HepG2 (cell line): ENCODE results near the gene FAM117B. TPM values are rescaled to one million over a fixed set of nuclear protein-coding genes. Genes with fewer than 3 reads are reported as not detected.

ENCODE experiments used
- CENPT ChIP-seq: sonication (generic); formaldehyde crosslinking; IDR thresholded peaks from 2 replicates; pipeline ENCODE4 v1.8.0; 2022; ENCODE audit warnings: low read depth, mild to moderate bottlenecking, moderate library complexity, missing genetic modification reagents
- HIVEP1 ChIP-seq: sonication (generic); formaldehyde crosslinking; IDR thresholded peaks from 2 replicates; pipeline ENCODE4 v1.4.0; 2020; ENCODE audit warnings: mild to moderate bottlenecking, missing genetic modification reagents
- MIER3 ChIP-seq: IDR thresholded peaks from 2 replicates; pipeline ENCODE4 v1.6.1; 2016; ENCODE audit warnings: missing compliant biosample characterization, borderline replicate concordance
- NFATC3 ChIP-seq: sonication (generic); formaldehyde crosslinking; IDR thresholded peaks from 2 replicates; pipeline ENCODE4 v1.5.1; 2020; ENCODE audit warnings: mild to moderate bottlenecking, missing genetic modification reagents
- RARG ChIP-seq: sonication (generic); formaldehyde crosslinking; IDR thresholded peaks from 2 replicates; pipeline ENCODE4 v1.4.0; 2020; ENCODE audit warnings: low read depth, mild to moderate bottlenecking, missing genetic modification reagents
- SP140L ChIP-seq: sonication (generic); formaldehyde crosslinking; IDR thresholded peaks from 2 replicates; pipeline ENCODE4 v1.4.0; 2020; ENCODE audit warnings: missing genetic modification reagents, borderline replicate concordance
- SPEN ChIP-seq: sonication (generic); formaldehyde crosslinking; IDR thresholded peaks from 2 replicates; pipeline ENCODE4 v1.5.1; 2020; ENCODE audit warnings: low read depth, mild to moderate bottlenecking, missing genetic modification reagents
- TBP ChIP-seq: sonication (generic); formaldehyde crosslinking; IDR thresholded peaks from 2 replicates; pipeline ENCODE4 v1.5.0; 2020; ENCODE audit warnings: missing genetic modification reagents
- ZNF281 ChIP-seq: sonication (generic); formaldehyde crosslinking; IDR thresholded peaks from 2 replicates; pipeline ENCODE4 v1.4.0; 2020; ENCODE audit warnings: missing genetic modification reagents, borderline replicate concordance
- ZNF546 ChIP-seq: sonication (generic); formaldehyde crosslinking; conservative IDR thresholded peaks from 2 replicates; pipeline ENCODE4 v1.8.1; 2023; ENCODE audit warnings: mild to moderate bottlenecking, missing genetic modification reagents
- ZNF777 ChIP-seq: sonication (generic); formaldehyde crosslinking; IDR thresholded peaks from 2 replicates; pipeline ENCODE4 v1.4.0; 2020; ENCODE audit warnings: missing genetic modification reagents
- polyA plus RNA-seq, 8 experiments: library from polyadenylated mRNA; depleted of rRNA in 3 of 8; stranded (reverse) in 7 of 8; unstranded in 1 of 8; fragments of >200 nt; fragmentation: Illumina TruSeq in 4 of 8; extraction: Trizol in 4 of 8; gene quantifications; 2 replicates each; pipeline versions ENCODE4 v1.2.1 to v1.2.3, GENCODE V29; 2011 to 2016; ENCODE audit warnings: low read depth in 4 of 8, missing spikeins in 1 of 8, mixed read lengths in 1 of 8; ENCODE audit not compliant: insufficient read depth in 1 of 8
- total RNA-seq, 5 experiments: library from RNA; depleted of rRNA; stranded (reverse); fragments of >200 nt; fragmentation: Illumina TruSeq; extraction: Trizol; gene quantifications; 2 replicates each; pipeline ENCODE4 v1.2.3, GENCODE V29; 2016; ENCODE audit warnings: low read depth in 1 of 5
- TF ChIP-seq, protein P1 (sequence below): sonication (generic); formaldehyde crosslinking; IDR thresholded peaks from 2 replicates; pipeline ENCODE4; 2020; ENCODE audit warnings: missing genetic modification reagents, mild to moderate bottlenecking, borderline replicate concordance
- TF ChIP-seq, protein P2 (sequence below): sonication (generic); formaldehyde crosslinking; IDR thresholded peaks from 2 replicates; pipeline ENCODE4 v1.5.0; 2020; ENCODE audit warnings: mild to moderate bottlenecking, missing genetic modification reagents, borderline replicate concordance

Gene FAM117B
- total and polyA plus RNA-seq, 2 of the 13 experiments (the other 11 are each of a cell fraction or from before 2014, with no cell fraction given) = 5.8 to 11.0 TPM

GRCh38 chr2:202634556-202635427 is at the start of gene FAM117B (continued):
- TF ChIP-seq SP140L (CRISPR knock-in tag) (no peak), SPEN (CRISPR knock-in tag) (peak; percentile 40; the same call in 1 of the 2 replicates), ZNF777 (CRISPR knock-in tag) (0 out of 2 replicates have a peak, but pooled peaks have one; percentile 19), NFATC3 (CRISPR knock-in tag) (peak; percentile 14; the same call in 1 of the 2 replicates), ZNF546 (CRISPR knock-in tag) (0 out of 2 replicates have a peak, but pooled peaks have one; percentile 21), HIVEP1 (CRISPR knock-in tag) (peak; percentile 41; the same call in 1 of the 2 replicates), ZNF281 (CRISPR knock-in tag) (no peak; the same call in 1 of the 2 replicates), CENPT (CRISPR knock-in tag) (no peak), RARG (CRISPR knock-in tag) (no peak), MIER3 (CRISPR knock-in tag) (peak; percentile 59; the same call in 1 of the 2 replicates), TBP (CRISPR knock-in tag) (no peak)
- TF ChIP-seq, protein P1, sequence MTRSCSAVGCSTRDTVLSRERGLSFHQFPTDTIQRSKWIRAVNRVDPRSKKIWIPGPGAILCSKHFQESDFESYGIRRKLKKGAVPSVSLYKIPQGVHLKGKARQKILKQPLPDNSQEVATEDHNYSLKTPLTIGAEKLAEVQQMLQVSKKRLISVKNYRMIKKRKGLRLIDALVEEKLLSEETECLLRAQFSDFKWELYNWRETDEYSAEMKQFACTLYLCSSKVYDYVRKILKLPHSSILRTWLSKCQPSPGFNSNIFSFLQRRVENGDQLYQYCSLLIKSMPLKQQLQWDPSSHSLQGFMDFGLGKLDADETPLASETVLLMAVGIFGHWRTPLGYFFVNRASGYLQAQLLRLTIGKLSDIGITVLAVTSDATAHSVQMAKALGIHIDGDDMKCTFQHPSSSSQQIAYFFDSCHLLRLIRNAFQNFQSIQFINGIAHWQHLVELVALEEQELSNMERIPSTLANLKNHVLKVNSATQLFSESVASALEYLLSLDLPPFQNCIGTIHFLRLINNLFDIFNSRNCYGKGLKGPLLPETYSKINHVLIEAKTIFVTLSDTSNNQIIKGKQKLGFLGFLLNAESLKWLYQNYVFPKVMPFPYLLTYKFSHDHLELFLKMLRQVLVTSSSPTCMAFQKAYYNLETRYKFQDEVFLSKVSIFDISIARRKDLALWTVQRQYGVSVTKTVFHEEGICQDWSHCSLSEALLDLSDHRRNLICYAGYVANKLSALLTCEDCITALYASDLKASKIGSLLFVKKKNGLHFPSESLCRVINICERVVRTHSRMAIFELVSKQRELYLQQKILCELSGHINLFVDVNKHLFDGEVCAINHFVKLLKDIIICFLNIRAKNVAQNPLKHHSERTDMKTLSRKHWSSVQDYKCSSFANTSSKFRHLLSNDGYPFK (CRISPR knock-in tag) = peak; percentile 81; the same call in 1 of the 2 replicates
- TF ChIP-seq, protein P2, sequence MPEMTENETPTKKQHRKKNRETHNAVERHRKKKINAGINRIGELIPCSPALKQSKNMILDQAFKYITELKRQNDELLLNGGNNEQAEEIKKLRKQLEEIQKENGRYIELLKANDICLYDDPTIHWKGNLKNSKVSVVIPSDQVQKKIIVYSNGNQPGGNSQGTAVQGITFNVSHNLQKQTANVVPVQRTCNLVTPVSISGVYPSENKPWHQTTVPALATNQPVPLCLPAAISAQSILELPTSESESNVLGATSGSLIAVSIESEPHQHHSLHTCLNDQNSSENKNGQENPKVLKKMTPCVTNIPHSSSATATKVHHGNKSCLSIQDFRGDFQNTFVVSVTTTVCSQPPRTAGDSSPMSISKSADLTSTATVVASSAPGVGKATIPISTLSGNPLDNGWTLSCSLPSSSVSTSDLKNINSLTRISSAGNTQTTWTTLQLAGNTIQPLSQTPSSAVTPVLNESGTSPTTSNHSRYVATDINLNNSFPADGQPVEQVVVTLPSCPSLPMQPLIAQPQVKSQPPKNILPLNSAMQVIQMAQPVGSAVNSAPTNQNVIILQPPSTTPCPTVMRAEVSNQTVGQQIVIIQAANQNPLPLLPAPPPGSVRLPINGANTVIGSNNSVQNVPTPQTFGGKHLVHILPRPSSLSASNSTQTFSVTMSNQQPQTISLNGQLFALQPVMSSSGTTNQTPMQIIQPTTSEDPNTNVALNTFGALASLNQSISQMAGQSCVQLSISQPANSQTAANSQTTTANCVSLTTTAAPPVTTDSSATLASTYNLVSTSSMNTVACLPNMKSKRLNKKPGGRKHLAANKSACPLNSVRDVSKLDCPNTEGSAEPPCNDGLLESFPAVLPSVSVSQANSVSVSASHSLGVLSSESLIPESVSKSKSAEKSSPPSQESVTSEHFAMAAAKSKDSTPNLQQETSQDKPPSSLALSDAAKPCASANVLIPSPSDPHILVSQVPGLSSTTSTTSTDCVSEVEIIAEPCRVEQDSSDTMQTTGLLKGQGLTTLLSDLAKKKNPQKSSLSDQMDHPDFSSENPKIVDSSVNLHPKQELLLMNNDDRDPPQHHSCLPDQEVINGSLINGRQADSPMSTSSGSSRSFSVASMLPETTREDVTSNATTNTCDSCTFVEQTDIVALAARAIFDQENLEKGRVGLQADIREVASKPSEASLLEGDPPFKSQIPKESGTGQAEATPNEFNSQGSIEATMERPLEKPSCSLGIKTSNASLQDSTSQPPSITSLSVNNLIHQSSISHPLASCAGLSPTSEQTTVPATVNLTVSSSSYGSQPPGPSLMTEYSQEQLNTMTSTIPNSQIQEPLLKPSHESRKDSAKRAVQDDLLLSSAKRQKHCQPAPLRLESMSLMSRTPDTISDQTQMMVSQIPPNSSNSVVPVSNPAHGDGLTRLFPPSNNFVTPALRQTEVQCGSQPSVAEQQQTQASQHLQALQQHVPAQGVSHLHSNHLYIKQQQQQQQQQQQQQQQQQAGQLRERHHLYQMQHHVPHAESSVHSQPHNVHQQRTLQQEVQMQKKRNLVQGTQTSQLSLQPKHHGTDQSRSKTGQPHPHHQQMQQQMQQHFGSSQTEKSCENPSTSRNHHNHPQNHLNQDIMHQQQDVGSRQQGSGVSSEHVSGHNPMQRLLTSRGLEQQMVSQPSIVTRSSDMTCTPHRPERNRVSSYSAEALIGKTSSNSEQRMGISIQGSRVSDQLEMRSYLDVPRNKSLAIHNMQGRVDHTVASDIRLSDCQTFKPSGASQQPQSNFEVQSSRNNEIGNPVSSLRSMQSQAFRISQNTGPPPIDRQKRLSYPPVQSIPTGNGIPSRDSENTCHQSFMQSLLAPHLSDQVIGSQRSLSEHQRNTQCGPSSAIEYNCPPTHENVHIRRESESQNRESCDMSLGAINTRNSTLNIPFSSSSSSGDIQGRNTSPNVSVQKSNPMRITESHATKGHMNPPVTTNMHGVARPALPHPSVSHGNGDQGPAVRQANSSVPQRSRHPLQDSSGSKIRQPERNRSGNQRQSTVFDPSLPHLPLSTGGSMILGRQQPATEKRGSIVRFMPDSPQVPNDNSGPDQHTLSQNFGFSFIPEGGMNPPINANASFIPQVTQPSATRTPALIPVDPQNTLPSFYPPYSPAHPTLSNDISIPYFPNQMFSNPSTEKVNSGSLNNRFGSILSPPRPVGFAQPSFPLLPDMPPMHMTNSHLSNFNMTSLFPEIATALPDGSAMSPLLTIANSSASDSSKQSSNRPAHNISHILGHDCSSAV (CRISPR knock-in tag) = no peak
